Left ventricle myocardium inferior (tissue), 1 donor: ENCODE measurements around the gene THBS1. TPM values are rescaled to one million over a fixed set of nuclear protein-coding genes. Genes with fewer than 3 reads are reported as not detected.

Experiments
- DNase-seq: peaks from one replicate; pipeline ENCODE4 v3.0.0-alpha.2; 2020
- H3K27ac ChIP-seq: fragments of 200-600 bp; replicated peaks from 2 replicates; pipeline ENCODE4 v1.8.0; 2021
- H3K27me3 ChIP-seq: fragments of 200-600 bp; 2 replicates; pipeline ENCODE4 v1.8.0; 2021; ENCODE audit warnings: low read depth
- H3K36me3 ChIP-seq: fragments of 200-600 bp; 2 replicates; pipeline ENCODE4 v1.8.0; 2021
- H3K4me1 ChIP-seq: fragments of 200-600 bp; 2 replicates; pipeline ENCODE4 v1.8.0; 2021
- H3K4me3 ChIP-seq: fragments of 200-600 bp; 2 replicates; pipeline ENCODE4 v1.8.0; 2021; ENCODE audit warnings: mild to moderate bottlenecking, moderate library complexity
- H3K9me3 ChIP-seq: fragments of 200-600 bp; replicated peaks from 2 replicates; pipeline ENCODE4 v1.8.0; 2021
- CTCF ChIP-seq: fragments of 200-600 bp; IDR thresholded peaks from 2 replicates; pipeline ENCODE4 v1.8.0; 2021; ENCODE audit warnings: antibody characterized with exemption, mild to moderate bottlenecking, borderline replicate concordance
- intact Hi-C: fragments of 100-400 bp; cut with micrococcal nuclease; formaldehyde crosslinking; loops from one replicate; pipeline ENCODE4 v1.11.0; 2022
- total RNA-seq: library from RNA; stranded (reverse); fragmentation: NEBNext Ultra II Directional; extraction: Animal tissue kit (Norgen Biotek cat#: 25700); gene quantifications from one replicate; pipeline ENCODE4 v1.2.1, GENCODE V29; 2021
- donor health status: DM: no; HTN: yes; CAD: no; lungs with severe emphysema.

The THBS1 gene
- total RNA-seq, 1 donor from 2014 or later, result 47.4 TPM

DNA sequence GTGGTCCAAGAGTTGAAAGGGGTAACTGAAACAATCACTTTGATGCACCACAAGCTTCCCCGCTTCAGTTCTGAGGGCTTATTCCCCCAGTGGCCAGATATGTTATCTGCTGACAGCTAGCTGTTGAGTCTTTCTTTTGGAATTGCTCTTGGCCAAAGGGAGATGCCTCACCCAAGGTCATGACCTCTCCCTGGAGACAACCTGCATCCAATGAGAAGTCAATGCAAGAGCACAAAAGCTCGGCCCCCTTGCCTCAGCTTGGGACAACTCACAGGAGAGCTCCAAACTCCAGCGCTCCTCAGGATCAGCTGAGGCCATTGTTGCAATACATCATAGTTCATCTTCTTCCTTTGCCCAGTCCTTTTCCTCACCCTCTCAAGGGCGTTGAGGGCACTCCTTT, 31.0 kb upstream of the THBS1 start:
- Histone ChIP-seq H3K36me3 (no peaks in the 10 kb centered on the region), H3K9me3 (peaks cover 17% of the 10 kb centered on the region), H3K4me1 (peaks cover 11% of the 10 kb centered on the region), H3K4me3 (no peak overlapping the region), H3K27me3 (no peaks in the 10 kb centered on the region), H3K27ac (no peak overlapping the region)
- peak; percentile 42 for DNase-seq
- intact Hi-C loops, result no loop called here
- no peak for TF ChIP-seq CTCF

DNA sequence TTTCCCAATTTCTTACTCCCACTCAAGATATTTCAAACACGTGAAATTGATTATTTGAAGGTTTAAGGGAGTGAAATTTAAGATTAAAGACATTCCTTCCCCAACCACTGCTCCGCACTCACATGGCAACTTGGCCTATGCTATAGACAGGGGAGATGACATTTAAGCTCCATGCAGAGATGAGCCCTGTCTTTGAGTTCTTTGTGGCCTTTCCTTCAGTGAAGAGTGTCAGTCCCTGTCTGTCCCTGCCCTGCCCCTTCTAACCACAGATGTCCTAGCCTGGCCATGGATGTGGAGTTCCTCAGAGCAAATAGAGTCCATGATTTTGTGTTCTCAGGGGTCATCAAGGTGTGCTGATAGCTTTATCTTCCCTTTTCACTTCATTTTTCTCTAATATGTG, 29.4 kb upstream of the THBS1 start:
- H3K4me1 ChIP-seq, result peaks cover 11% of the 10 kb centered on the region
- H3K27ac ChIP-seq, result no peak overlapping the region
- intact Hi-C loops, result no loop called here
- H3K4me3 ChIP-seq, result no peak overlapping the region
- peaks cover 2% of the 10 kb centered on the region for H3K9me3 ChIP-seq
- no peaks in the 10 kb centered on the region for H3K27me3 ChIP-seq
- DNase-seq, result no peak
- no peaks in the 10 kb centered on the region for H3K36me3 ChIP-seq
- no peak for TF ChIP-seq CTCF

DNA sequence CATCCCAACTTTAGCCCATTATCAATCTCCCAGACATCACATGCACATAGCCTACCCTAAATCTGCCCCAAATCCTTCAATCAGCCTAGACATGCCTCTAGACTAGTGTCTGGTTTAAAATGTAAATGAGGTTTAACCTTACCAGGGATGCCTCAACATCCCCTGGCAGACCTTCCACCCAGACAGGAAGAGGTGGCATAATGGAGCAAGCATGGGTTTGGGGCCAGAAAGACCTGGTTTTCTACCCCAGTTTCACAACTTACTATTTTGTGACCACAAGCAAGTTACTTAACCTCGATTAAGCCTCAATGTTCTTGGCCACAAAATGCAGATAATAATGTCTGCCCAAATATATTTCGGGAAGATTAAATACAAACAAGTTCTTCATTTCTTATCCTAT, 28.3 kb upstream of the THBS1 start:
- no peaks in the 10 kb centered on the region for H3K36me3 ChIP-seq
- H3K27me3 ChIP-seq, result no peaks in the 10 kb centered on the region
- peaks cover 11% of the 10 kb centered on the region for H3K4me1 ChIP-seq
- H3K9me3 ChIP-seq, result no peaks in the 10 kb centered on the region
- no peak overlapping the region for H3K4me3 ChIP-seq
- DNase-seq, result no peak
- no peak for TF ChIP-seq CTCF
- H3K27ac ChIP-seq, result no peak overlapping the region
- intact Hi-C loops, result no loop called here

- Histone ChIP-seq H3K27ac (no peak overlapping the region), H3K4me1 (peaks cover 11% of the 10 kb centered on the region)
- no peak for TF ChIP-seq CTCF
These were observed 26.8 kb upstream of the THBS1 start for GRCh38 chr15:39553947-39554693.

DNA sequence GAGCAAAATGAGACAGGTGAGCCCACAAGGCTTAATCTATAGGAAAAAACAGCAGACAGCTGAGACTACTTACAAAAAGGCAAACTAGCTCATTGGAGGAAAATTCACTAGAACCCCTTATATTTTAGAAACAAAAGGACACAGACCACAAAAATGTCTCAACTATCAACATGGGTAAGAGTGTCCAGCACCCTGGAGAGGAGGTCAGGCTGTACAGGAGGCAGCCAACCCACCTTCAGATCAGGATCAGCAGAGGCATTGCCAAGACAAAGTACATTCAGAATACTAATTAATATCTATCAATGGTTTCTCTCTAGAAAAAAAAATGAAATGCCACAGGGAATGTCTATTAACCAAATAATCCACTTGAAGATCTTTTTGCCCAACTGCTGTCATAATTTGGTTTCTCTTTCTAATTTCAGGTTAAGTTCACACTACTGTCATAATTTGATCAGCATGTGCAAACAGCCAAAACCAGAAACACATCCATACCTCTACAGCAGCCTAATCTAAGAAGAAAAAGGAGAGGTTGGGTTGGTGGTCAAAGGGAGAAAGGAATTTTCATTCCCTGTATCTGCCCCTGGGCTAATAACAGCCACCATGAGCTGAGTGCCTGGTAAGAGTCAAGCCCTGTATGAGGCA, 26.0 kb upstream of the THBS1 start:
- no peaks in the 10 kb centered on the region for H3K9me3 ChIP-seq
- no peak overlapping the region for H3K4me3 ChIP-seq
- no peak overlapping the region for H3K27ac ChIP-seq
- no peak for DNase-seq
- no peaks in the 10 kb centered on the region for H3K36me3 ChIP-seq
- no peaks in the 10 kb centered on the region for H3K27me3 ChIP-seq
- no peak for TF ChIP-seq CTCF
- peaks cover 11% of the 10 kb centered on the region for H3K4me1 ChIP-seq
- intact Hi-C loops, result no loop called here

More at GRCh38 chr15:39553947-39554693, 26.8 kb upstream of the THBS1 start:
- H3K36me3 ChIP-seq, result no peaks in the 10 kb centered on the region
- H3K9me3 ChIP-seq, result no peaks in the 10 kb centered on the region
- intact Hi-C loops, result no loop called here
- H3K4me3 ChIP-seq, result no peak overlapping the region
- no peaks in the 10 kb centered on the region for H3K27me3 ChIP-seq
- DNase-seq, result no peak
